GM19467 (cell line): ENCODE data around the gene ZC3H10.
"Not testable (repeated sequence)": the region's sequence is repeated elsewhere in the genome, so short reads cannot be mapped to it uniquely, and the experiment has no call there.

Source experiments
- ATAC-seq: cut with Tn5 transposase; IDR thresholded peaks from one replicate; pipeline ENCODE4 v1.9.1; 2021; ENCODE audit warnings: mild to moderate bottlenecking, moderate library complexity; ENCODE audit not compliant: unreplicated experiment

The ZC3H10 gene, protein sequence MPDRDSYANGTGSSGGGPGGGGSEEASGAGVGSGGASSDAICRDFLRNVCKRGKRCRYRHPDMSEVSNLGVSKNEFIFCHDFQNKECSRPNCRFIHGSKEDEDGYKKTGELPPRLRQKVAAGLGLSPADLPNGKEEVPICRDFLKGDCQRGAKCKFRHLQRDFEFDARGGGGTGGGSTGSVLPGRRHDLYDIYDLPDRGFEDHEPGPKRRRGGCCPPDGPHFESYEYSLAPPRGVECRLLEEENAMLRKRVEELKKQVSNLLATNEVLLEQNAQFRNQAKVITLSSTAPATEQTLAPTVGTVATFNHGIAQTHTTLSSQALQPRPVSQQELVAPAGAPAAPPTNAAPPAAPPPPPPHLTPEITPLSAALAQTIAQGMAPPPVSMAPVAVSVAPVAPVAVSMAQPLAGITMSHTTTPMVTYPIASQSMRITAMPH

DNA sequence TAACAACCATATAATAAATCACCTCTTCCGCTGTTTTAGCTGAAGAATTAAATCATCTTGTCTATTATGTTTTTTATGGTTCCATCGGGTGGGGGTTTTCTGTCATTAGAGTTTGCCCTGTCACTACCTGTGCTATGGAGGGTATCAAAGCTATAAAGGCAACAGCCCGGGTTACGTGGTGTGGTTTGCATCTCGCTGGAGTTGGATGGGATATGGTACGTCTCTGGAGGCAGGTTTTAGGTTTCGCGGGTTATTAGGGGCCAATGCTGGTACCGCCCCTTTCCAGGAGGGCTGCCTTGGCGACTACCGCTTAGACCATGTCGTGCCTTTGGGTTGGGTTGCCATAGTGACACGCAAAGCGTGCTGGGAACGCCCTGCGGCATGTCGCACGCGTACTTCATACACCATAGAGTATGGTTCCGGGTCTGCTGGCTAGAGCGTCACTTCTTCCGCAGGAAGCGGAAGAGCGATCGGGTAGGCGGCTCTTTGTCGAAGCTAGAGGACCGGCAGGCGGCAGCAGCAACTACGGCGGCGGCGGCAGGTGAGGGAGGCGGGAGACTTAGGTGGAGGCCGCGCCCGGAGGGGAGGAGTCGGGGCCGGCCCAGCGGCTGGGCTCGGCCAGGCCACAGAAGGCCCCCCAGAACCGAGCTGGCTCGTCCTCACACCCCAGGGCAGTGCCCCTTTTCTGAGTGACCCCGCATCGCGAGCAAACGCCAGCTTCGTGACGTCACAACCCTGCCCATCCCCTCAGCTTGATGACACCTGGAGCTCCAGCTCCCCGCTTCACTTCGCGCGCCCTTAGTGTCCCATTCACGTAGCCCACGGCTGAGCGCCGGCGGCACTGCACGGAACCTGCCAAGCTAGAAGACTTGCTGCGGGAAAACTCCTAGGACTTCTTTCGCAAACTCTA lies at the start of gene ZC3H10:
ZC3H10 (plus strand) TSS at position 489 of the 910 bp plus-strand sequence. CDS start 2,297 bp downstream, outside the sequence.
- peak; percentile 76 for ATAC-seq

- ATAC-seq, result no peak
Measured at GRCh38 chr12:56071648-56072047, 46.4 kb upstream of the ZC3H10 start.

DNA sequence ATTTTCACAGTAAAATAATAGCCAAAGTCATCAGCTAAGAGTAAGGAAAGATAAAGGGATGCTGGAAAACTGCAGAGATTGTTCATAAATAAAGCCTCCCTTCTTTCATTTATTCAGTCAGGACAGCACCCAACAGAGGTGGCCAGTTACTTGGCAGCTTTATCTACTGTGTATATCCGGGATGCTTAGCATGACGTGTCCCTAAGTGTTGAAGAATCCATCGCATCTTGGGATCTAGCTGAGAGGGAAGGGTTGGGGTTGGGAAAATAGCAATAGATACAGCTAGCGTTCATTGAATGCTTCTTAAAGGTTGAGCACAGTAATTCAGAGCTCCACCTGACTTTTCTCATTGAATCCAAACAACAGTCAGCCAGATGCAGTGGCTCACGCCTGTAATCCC lies 43.7 kb upstream of the ZC3H10 start:
- ATAC-seq, result no peak

DNA sequence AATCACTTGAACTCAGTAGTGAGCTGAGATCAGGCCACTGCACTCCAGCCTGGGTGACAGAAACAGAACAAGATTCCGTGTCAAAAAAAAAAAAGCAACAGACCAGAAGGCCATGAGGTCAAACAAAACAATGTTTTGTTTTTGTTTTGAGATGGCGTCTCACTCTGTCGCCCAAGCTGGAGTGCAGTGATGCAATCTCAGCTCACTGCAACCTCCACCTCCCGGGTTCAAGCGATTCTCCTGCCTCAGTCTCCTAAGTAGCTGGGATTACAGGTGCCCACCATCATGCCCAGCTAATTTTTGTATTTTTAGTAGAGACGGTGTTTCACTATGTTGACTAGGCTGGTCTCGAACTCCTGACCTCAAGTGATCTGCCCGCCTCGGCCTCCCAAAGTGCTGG lies 40.1 kb upstream of the ZC3H10 start:
- not testable (repeated sequence) for ATAC-seq

GRCh38 chr12:56078427-56078826 lies 39.6 kb upstream of the ZC3H10 start:
- ATAC-seq, result no peak

DNA sequence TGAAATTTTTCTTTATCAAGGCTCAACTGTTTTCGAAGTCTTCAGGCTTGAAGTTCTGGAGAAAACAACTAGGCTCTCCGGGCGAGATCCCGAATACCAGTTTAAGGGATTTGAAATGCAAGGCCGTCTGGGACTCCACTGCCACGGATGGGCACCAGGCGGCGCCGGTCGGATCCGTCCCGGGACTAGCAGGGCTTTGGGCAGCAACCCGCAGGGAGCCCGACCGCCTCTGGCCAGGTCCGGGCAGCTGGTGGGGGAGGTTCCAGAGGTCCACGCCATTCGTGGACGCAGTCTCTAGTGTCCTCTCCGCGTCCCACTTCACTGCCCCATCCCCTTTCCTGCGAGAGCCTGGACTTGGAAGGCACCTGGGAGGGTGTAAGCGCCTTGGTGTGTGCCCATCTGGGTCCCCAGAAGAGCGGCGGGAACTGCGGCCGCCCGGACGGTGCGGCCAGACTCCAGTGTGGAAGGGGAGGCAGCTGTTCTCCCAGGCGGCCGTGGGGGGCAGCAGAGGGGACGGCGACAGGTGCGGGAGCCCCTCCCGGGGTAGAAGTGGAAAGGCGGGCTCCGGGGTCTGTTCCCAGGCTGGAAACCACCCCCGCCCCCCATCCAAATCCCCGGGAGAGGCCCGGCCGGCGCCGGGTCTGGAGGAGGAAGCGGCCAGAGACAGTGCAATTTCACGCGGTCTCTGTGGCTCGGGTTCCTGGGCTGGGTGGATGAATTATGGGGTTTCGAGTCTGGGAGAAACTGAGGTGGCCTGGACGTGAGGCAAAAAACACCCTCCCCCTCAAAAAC lies 38.9 kb upstream of the ZC3H10 start:
- peak; percentile 74 for ATAC-seq

- ATAC-seq, result no peak
Measured at GRCh38 chr12:56079723-56080555, 38.1 kb upstream of the ZC3H10 start, which contains the start of gene ERBB3. Gene ERBB3 (plus strand): TSS chr12:56080165. CDS start chr12:56080301, 136 bp downstream.

- ATAC-seq, result no peak
Measured at GRCh38 chr12:56080556-56081138, 37.4 kb upstream of the ZC3H10 start.

DNA sequence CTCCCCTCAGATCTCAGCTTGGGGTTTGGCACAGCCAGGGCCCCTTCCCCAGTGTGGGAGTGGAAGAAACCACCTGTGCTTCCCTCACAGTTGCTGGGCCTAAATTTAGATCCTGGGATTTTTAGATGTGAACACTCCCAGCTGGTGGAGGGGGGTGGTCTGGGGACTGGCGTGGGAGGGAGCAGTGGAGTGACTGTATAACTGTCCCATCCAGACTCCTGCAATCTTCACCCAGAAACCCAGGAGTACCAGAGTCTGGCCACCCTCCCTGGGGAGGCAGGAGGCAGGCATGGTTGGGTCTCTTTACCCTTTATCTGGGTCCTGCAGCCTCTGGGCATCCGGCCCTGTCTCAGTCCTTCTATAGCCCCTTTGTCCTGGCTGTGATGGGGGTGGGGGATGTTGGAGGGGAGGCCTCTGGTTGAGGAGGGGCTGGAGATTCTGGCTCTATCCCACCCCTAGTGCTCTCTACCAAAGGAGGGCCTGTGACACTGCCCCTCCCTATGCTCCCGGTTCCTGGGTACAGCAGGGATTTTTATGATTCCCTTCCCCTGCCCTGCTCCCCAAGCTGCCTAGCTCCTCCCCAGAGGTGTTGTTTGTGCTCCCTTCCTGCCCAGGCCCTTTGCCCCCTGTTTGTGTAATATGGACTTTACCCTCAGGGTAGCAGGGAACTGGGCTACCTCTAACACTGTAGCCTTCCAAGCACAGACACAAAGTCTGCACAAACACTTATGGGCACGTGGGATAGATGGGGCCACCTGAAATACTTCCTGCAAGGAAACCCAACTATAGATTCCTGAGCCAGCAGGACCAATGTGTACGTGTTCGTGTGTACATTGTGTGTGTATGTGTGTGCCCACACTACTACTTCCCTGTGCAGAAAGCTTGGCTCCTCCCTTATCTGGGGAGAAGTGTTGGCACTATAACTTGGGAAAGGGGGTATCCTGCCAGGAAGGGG lies 36.4 kb upstream of the ZC3H10 start:
- no peak for ATAC-seq

DNA sequence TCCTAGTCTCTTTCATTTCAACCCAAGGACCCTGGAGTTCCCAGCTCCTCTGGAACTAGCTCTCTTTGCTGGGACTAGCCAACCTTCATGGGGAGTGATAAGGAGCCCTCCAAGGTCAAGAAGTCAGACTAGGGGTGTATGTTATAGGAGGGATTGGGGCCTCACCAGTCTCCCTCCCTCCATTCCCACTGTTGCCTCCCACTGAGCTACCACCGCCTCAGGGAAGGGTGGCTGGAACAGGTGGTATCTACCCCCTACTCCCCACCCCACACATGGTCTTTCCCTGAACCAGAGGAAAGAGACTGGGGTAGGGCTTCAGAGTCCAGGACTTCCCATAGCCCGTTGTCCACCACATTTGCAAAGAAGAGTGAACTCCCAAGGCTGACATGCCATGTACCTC lies 35.7 kb upstream of the ZC3H10 start:
- ATAC-seq, result no peak

DNA sequence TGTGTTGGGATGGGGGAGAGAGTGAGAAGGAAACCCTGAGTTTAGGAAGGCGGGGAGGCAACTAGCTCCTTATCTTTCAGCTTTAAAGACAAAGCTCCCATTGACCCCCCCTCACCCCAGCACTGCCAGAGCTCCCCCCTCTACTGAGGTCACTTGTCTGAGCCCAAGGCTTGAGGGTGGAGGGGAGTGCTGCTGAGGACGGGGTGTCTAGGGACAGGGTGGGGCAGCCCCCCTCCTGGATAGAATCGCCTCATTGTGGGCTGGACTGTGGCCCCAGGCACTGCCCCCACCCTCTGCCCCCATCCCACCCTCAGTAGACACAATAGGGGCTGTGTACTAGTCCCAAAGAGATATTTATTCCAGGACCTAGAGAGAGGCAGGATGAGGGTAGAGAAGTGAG lies 35.1 kb upstream of the ZC3H10 start:
- ATAC-seq, result no peak

DNA sequence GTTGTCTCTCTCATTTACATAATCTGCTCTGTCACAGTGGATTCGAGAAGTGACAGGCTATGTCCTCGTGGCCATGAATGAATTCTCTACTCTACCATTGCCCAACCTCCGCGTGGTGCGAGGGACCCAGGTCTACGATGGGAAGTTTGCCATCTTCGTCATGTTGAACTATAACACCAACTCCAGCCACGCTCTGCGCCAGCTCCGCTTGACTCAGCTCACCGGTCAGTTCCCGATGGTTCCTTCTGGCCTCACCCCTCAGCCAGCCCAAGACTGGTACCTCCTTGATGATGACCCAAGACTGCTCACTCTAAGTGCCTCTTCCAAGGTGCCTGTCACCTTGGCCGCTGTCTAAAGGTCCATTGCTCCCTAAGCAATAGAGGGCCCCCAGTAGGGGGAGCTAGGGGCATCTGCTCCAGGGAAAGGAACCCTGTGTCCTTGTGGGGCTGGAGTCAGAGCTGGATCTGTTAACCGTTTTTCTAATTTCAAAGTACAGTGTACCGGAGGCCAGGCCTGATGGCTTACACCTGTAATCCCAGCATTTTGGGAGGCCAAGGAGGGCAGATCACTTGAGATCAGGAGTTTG lies 33.0 kb upstream of the ZC3H10 start:
- no peak for ATAC-seq

GRCh38 chr12:56086096-56086495 lies 32.0 kb upstream of the ZC3H10 start:
- ATAC-seq, result no peak

DNA sequence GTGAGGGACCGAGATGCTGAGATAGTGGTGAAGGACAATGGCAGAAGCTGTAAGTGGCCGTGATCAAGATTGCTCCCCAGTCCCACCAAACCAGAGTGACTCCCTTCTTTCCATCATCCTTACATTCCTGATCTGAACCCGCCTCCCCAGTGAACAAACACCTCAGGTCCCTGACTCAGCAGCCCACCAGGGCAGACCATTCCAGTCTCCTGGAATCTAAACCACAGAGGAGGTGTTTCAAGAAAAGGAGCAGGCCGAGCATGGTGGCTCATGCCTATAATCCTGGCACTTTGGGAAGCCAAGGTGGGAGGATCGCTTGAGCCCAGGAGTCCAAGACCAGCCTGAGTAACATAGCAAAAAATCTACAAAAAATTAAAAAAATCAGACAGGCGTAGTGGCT lies 31.5 kb upstream of the ZC3H10 start:
- no peak for ATAC-seq

DNA sequence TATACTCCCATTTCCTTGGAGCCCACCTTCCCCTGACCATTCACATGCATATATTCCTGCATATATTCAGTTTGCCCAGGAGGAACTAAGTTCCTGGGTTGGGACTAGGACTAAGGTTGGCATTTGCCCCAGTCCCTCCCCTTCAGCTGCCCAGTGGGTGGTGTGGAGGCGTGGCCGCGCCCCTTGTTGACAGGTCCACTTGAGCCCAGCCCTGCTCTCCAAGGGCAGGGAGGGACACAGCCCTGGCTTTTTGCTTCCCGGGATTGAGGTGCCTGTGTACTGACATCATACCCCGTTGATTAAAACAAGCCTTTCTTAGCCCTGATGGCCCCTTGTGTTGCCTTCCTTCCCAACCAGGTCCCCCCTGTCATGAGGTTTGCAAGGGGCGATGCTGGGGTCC lies 30.8 kb upstream of the ZC3H10 start:
- ATAC-seq, result no peak

- ATAC-seq, result no peak
Measured at GRCh38 chr12:56097738-56098137, 20.3 kb upstream of the ZC3H10 start.

GRCh38 chr12:56098592-56098991 lies 19.5 kb upstream of the ZC3H10 start:
- no peak for ATAC-seq

GRCh38 chr12:56099787-56100186 lies 18.3 kb upstream of the ZC3H10 start:
- ATAC-seq, result no peak
